Activated T-cell treated with anti-CD3 and anti-CD28 coated beads for 48 hours (primary cell): Measurements from ENCODE around the gene EOGT.

Experiments used
- DNase-seq: peaks from one replicate; pipeline ENCODE4 v3.0.0-alpha.2; 2020; ENCODE audit warnings: low read depth

Gene EOGT

GRCh38 chr3:69009559-69010410 is 3.7 kb downstream of the EOGT start:
- no peak for DNase-seq

GRCh38 chr3:69008980-69009379 is 4.5 kb downstream of the EOGT start:
- DNase-seq, result no peak

GRCh38 chr3:69005791-69006482 is 7.5 kb downstream of the EOGT start:
- no peak for DNase-seq

GRCh38 chr3:69005071-69005790 is 8.3 kb downstream of the EOGT start:
- DNase-seq, result no peak

DNA sequence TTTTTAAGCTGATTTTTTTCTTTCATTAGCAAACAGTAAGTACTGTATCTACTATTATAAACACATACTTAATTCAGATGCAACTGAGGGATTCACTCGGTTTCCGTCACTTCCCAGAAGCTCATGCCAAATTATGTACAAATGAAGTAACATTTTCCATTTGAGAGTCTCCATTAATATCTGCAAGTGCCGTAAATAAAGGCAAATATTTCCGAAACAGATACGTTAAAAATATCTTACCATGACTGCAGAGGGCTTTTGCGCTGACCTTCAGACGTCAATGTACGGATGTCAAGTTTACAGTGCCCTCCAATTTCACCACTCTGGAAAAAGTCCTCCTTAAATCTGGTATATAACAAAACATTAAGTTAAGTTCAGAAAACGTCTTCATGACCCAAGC is 9.3 kb downstream of the EOGT start:
- DNase-seq, result no peak

DNA sequence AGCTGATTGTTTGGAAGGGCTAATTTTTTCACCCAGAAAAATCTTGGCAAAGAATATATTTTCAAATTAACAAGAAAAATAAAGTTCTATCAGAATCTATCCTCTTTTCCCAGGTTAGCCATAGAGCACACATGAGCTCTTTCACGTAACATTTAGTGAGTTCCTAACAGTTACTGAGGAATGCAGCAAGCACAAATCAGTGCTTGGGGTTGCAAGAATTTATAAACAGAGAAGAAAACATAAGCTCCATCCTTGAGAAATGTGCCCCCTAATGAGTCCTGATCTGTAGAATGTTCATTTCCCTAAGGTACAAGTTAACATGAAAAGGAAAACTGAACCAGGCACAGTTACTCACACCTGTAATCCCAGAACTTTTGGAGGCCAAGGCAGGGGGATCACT is 13.9 kb downstream of the EOGT start:
- DNase-seq, result no peak

DNA sequence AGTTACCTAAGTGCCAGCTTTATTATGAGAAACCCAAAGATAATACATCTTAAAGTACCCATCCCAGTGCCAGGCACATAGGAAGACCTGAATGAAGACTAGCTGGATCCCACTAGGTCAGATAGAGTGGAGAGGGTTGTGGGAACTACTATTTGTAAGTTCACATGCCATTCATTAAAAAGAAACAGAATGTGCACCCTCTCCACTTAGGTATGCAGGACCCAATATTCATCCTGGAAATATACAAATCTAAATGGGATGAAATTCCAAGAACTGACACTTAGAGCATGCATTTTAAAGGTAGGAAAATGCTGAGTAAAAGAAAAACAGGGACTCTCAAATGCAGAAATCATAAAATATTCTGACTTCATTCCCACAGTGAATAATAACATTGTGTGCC is 14.3 kb downstream of the EOGT start:
- no peak for DNase-seq

GRCh38 chr3:68997887-68998286 is 15.6 kb downstream of the EOGT start:
- no peak for DNase-seq

DNA sequence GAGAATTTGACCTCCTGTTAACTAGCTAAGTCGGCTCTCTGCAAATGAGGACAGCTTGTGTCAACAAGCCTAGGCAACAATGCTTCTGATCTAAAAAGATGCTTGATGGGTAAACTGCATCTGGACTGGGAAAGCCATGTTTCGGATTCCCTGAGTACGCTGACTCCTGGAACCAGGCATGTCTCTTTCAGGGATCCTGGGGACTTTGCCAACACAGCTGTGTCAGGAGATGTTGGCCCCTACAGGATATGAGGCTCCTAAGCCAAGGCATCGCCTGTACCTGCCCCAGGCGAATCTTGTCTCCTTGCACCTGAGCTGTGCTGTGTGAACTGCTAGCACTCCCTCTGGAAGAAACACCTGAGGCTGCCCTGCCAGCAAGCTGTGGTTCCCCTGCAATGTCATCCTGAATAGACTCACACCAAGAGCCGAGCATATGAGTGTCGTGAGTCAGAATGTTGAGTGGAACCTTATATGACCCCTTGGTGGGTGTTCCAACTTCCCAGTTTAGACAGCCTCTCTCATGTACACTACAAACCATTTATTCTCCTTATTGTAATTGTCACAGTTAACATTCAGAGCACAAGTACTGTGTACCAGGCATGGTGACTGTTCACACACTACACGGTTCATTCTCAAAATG is 17.0 kb downstream of the EOGT start:
- DNase-seq, result no peak

GRCh38 chr3:68988740-68989139 is 24.7 kb downstream of the EOGT start:
- DNase-seq, result no peak

DNA sequence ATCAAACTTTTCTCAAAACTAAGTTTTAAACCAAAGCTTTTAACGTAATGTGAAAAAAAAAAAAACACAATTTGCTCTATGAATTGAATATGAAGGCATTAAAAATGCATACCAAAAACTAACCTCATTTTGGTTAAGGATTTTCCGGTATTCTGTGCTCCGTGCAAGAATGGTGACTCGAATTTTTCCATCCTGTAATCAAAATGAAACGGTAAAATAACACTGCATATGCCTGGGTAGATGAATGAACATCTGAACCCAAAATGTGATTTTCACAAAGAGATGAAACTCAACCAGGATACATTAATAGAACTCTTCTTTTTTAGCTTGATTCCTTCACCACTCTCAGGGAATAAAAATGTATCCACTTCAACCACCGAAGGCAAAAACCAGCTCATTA is 26.2 kb downstream of the EOGT start:
- no peak for DNase-seq

DNA sequence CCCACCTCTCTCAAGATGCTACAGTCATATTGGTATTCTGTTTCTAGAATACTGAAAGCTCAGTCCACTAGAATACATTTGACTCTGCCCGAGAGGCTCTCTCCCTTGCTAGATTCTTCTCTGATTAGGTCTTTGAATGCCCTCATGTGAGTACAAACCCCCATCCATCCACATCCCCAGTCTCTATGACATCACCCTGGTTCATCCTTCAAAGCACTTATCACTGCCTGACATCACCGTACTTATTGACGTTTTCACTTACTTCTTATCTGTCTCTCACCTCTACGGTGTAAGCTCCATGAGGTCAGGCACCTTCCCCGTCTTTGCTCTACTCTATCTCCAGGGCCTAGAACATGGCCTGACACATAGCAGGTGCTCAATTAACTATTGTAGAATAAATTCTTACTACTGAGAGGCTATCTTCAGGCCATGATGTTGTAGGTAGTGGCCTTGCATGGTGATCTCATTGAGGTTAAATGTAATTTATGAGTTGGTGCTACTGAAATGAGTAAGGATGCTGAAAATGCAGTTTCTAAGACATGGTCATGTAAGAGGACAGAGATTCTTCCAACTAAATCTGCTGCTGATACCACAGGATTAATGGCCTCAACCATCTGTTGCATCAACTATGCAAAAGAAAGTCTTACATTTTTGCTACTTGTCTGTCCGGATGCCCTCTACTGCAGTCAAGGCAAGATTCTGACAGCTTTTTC is 26.8 kb downstream of the EOGT start:
- DNase-seq, result no peak

- no peak for DNase-seq
Observed at GRCh38 chr3:68985146-68985790, 28.2 kb downstream of the EOGT start.

DNA sequence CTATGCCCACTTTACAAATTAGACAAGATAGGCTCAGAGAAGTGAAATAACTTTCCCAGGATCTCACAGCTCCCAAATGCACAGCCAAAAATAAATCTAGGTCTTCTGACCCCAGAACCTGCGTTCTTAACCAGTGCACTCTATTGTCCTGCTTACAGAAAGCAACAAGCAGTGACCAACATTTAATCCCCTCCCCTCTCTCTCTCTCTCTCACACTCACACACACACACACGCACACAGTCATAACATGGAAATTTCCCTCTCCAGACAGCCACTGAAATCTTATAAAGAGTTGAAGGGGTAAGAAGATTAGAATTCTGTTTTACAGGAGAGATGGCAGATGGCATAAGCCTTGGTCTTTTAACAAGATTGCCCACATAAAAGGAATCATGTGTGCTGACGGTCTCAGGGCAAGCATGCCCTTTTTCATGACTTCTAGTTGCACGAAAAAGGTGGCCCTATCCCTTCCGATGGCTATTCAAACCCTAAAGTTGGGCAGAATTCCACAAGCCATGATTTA is 29.4 kb downstream of the EOGT start:
- DNase-seq, result no peak

DNA sequence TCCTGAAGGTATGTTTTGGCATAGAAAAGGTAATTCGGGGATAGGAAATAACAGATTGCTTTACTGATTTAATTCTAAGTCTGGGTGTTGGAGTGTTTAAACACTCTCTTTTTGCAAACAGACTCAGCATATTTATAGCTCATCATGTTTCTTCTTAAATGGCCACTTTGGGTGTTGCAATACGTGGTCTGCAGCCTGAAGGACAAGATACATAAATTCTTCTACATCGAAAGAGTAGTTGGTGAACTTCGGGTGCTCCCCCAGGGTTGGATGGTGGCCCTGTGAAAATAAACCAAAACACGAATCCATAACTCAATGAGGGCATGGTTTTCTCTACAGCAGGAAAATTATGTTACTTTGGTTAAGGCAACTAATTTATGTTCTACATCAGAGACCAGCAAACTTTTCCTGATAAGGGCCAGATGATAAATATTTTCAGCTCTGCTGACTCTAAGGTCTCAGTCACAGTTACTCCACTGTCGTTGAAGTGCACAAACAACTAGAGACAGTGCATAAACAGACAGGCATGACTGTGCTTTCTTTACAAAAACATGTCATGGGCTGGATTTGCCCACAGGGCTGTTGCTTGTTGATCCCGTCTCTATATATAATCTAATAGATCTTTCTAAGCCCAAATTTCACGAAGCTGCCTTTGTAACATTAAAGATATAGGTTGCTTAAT is 35.9 kb downstream of the EOGT start:
- no peak for DNase-seq

DNA sequence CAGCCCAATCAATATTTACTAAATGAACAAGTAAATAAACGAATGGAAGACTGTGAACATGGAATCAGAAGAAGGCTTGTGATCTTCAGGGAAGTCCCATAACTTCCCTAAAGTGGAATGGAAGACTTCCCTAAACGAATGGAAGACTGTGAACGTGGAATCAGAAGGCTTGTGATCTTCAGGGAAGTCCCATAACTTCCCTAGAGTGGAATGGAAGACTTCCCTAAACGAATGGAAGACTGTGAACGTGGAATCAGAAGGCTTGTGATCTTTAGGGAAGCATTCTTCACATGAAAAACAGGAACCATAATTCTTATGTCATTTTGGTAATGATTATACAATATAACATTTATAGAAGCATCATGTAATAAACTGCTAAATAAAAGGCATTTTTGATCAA is 38.8 kb downstream of the EOGT start:
- DNase-seq, result no peak

DNA sequence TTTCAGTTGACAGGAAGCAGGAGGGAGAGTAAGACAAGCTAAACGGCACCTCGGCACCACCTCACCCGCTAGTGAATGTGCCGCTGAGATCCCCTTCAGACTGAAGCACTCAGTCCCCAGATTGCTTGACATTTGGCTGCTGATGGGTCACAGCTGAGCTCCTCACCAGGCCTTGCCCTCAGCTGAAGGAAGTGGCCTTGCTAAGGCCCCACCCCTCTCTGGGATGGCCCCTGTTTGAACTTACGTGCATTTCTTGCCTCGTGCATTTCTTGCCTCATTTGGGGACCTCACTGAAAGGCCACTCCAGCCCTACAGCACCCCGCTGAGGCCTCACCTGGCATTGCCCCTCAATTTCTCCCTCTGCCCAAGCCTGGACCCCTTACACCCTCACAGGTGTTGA is 39.8 kb downstream of the EOGT start:
- no peak for DNase-seq

DNA sequence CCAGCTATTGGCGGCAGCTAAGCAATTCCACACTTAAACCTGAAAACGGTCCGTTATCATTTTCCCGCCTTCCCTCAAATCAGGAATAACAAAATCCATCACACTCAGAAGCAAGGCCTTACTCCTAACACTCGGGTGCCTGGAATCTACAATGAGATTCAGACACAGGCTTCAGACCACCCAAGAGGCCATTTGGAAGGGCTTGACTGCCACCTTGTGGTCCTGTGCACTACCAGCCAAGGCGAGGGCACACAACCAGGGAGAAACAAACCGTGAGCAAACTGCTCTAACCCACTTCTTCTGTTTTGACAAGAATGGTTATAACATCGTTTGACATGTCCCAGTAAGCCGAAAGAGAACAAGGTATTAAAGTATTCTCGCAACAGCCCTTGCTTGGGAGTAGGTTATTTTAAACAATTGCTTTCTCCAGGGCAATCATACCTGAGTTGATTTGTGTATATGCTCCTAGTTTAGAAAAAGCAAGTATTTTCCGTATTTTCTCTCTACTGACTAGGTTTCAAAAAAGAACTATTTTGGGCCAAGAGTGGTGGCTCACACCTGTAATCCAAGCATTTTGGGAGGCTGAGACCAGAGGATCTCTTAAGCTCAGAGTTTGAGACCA is 41.0 kb downstream of the EOGT start:
- DNase-seq, result peak; percentile 27

DNA sequence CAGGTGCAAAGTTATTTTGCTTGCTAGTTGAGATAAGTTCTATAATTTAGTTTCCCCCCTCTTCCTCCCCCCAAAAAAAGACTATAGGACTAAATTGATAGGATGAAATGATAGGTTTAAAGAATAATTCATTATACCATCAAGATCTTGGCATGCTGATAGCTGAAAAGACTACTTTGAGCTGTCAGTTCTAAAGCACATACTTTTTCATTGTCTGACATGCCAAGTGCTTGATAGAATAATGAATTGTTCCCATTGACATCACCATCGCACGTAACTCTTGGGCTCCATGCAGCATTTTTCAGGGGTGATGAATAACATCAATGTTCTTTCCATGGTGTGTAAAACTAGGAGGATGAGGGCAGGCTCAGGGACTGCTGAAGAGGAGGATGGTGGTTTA is 48.8 kb downstream of the EOGT start:
- DNase-seq, result no peak

GRCh38 chr3:68963891-68964290 is 49.6 kb downstream of the EOGT start:
- no peak for DNase-seq
